Gastroesophageal sphincter (tissue), 4 donors: ENCODE data around the gene ACOXL. TPM values are rescaled to one million over a fixed set of nuclear protein-coding genes. Genes with fewer than 3 reads are reported as not detected.

ENCODE experiments used
- ATAC-seq: fragments of 150-250 bp; one replicate; pipeline ENCODE4 v1.9.1; 2016; ENCODE audit warnings: mild to moderate bottlenecking, moderate library complexity
- H3K27ac ChIP-seq, 4 donors: fragments of 200-600 bp; sonication (generic) in 3 of 4; 1 replicate in 3 of 4; 2 replicates in 1 of 4; pipeline ENCODE4 v1.5.1; 2016 to 2019
- H3K27me3 ChIP-seq: fragments of 200-600 bp; sonication (generic); one replicate; pipeline ENCODE4 v1.5.1; 2019
- H3K36me3 ChIP-seq, 2 donors: fragments of 200-600 bp; sonication (generic); one replicate each; pipeline ENCODE4 v1.5.1; 2019; ENCODE audit warnings: control low read depth in 1 of 2
- H3K4me1 ChIP-seq, 3 donors: fragments of 200-600 bp; sonication (generic); 1 replicate in 2 of 3; 2 replicates in 1 of 3; pipeline ENCODE4 v1.5.1; 2016 to 2019; ENCODE audit warnings: control low read depth in 2 of 3
- H3K4me3 ChIP-seq, 2 donors: fragments of 200-600 bp; sonication (generic); one replicate each; pipeline ENCODE4 v1.5.1; 2019; ENCODE audit warnings: mild to moderate bottlenecking in 1 of 2, moderate library complexity in 1 of 2
- H3K9me3 ChIP-seq, 3 donors: fragments of 200-600 bp; sonication (generic); one replicate each; pipeline ENCODE4 v1.5.1; 2017 to 2019; ENCODE audit warnings: control low read depth in 2 of 3
- CTCF ChIP-seq, 4 experiments: fragments of 200-600 bp in 2 of 4; fragments of 450-650 bp in 2 of 4; sonication (generic) in 1 of 4; IDR thresholded peaks; one replicate each; pipeline ENCODE4 v1.5.1; 2017 to 2019; ENCODE audit warnings: antibody characterized with exemption in 4 of 4, mild to moderate bottlenecking in 2 of 4, moderate library complexity in 2 of 4
- EP300 ChIP-seq: sonication (generic); formaldehyde crosslinking; IDR thresholded peaks from one replicate; pipeline ENCODE4 v1.6.1; 2017; ENCODE audit warnings: antibody characterized with exemption, mild to moderate bottlenecking
- POLR2A ChIP-seq, 2 donors: fragments of 450-650 bp; IDR thresholded peaks; one replicate each; pipeline ENCODE4 v1.6.1; 2017; ENCODE audit warnings: antibody characterized with exemption in 2 of 2, mild to moderate bottlenecking in 2 of 2, moderate library complexity in 1 of 2
- POLR2AphosphoS5 ChIP-seq: sonication (generic); formaldehyde crosslinking; IDR thresholded peaks from one replicate; pipeline ENCODE4 v1.6.1; 2017; ENCODE audit warnings: antibody characterized with exemption
- WGBS, 2 donors: methylation state at CpG; one replicate each; pipeline ENCODE4 v1.1.5; 2018; ENCODE audit warnings: low coverage in 1 of 2; 5-methylcytosine and 5-hydroxymethylcytosine counted together
- total RNA-seq, 4 donors: library from RNA; depleted of rRNA; stranded (reverse); fragments of >200 nt; gene quantifications; one replicate each; pipeline ENCODE4 v1.1.0, GENCODE V29; 2016

The ACOXL gene
- total RNA-seq, 4 donors from 2014 or later, result not detected

- TF ChIP-seq EP300 (no peak), POLR2A (IDR thresholded peaks at IDR 0.05) (no peak), CTCF (IDR thresholded peaks at IDR 0.05) (no peak), POLR2AphosphoS5 (no peak)
- Histone ChIP-seq H3K27me3 (no peaks in the 10 kb centered on the region), H3K36me3 (no peaks in the 10 kb centered on the region), H3K9me3 (peaks cover 0 to 12% (median 0%) of the 10 kb centered on the region in 3 donors), H3K27ac (no peak overlapping the region), H3K4me1 (no peaks in the 10 kb centered on the region), H3K4me3 (no peak overlapping the region)
- no peak for ATAC-seq
- 80 to 92% methylated on average over 3 to 7 of the region's 9 CpGs for WGBS, 2 donors
Observed at GRCh38 chr2:111057721-111058120, 325.3 kb downstream of the ACOXL start.

DNA sequence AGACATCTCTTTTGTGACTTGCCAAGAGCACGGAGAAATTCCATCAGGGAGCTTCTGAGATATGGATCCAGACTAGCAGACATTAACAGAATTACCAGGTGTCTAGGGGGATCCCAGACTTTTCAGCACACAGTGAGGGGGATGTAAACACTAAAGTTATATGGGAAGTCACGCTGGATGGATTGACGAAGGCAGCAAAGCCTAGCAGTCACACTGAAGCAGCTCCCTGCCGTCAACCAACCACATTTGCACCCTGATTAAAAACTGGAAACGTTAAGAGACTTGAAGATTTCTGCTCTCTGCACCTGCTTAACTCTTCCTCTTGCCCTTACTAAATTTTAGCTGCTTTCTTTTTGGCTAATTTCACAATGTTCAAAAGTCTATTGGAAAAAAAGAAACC, 325.9 kb downstream of the ACOXL start:
- H3K4me3 ChIP-seq, result no peak overlapping the region
- no peaks in the 10 kb centered on the region for H3K36me3 ChIP-seq
- no peak for ATAC-seq
- no peaks in the 10 kb centered on the region for H3K4me1 ChIP-seq
- peaks cover 0 to 12% (median 0%) of the 10 kb centered on the region in 3 donors for H3K9me3 ChIP-seq
- WGBS, 2 donors, result 59 to 64% methylated on average over 5 of the region's 5 CpGs
- H3K27me3 ChIP-seq, result no peaks in the 10 kb centered on the region
- TF ChIP-seq POLR2AphosphoS5 (no peak), POLR2A (IDR thresholded peaks at IDR 0.05) (no peak), EP300 (no peak), CTCF (IDR thresholded peaks at IDR 0.05) (no peak)
- no peak overlapping the region for H3K27ac ChIP-seq

GRCh38 chr2:111061191-111061590, 328.8 kb downstream of the ACOXL start:
- Histone ChIP-seq H3K4me1 (no peaks in the 10 kb centered on the region), H3K9me3 (peaks cover 0 to 12% (median 0%) of the 10 kb centered on the region in 3 donors), H3K27me3 (no peaks in the 10 kb centered on the region), H3K27ac (no peak overlapping the region), H3K4me3 (no peak overlapping the region), H3K36me3 (no peaks in the 10 kb centered on the region)
- ATAC-seq, result no peak
- 88 to 90% methylated on average over 1 of the region's 1 CpG for WGBS, 2 donors
- TF ChIP-seq EP300, result no peak
- TF ChIP-seq POLR2A (IDR thresholded peaks at IDR 0.05), result no peak
- TF ChIP-seq CTCF (IDR thresholded peaks at IDR 0.05), result no peak
- TF ChIP-seq POLR2AphosphoS5, result no peak

DNA sequence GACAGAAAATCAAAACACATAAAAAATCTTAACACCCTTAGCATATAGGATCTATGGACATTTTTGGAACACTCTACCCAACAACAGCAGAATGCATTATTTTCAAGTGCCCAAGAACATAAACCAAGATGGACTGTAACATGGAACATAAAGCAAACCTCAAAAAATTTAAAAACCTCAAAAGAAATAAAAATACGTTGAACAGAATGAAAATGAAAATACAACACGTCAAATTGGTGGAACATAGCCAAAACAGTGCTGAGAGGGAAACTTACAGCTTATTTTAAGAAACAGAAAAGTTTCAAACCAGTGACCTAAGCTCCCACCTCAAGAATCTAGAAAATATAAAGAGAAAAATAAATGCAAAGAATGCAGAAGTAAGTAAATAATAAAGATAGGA, 330.0 kb downstream of the ACOXL start:
- Histone ChIP-seq H3K4me3 (no peak overlapping the region), H3K36me3 (no peaks in the 10 kb centered on the region), H3K4me1 (no peaks in the 10 kb centered on the region), H3K27me3 (no peaks in the 10 kb centered on the region), H3K9me3 (peaks cover 0 to 12% (median 0%) of the 10 kb centered on the region in 3 donors), H3K27ac (no peak overlapping the region)
- WGBS, 2 donors, result 6 to 17% methylated on average over 2 of the region's 2 CpGs
- TF ChIP-seq POLR2AphosphoS5 (no peak), EP300 (no peak), CTCF (IDR thresholded peaks at IDR 0.05) (no peak), POLR2A (IDR thresholded peaks at IDR 0.05) (no peak)
- ATAC-seq, result no peak

DNA sequence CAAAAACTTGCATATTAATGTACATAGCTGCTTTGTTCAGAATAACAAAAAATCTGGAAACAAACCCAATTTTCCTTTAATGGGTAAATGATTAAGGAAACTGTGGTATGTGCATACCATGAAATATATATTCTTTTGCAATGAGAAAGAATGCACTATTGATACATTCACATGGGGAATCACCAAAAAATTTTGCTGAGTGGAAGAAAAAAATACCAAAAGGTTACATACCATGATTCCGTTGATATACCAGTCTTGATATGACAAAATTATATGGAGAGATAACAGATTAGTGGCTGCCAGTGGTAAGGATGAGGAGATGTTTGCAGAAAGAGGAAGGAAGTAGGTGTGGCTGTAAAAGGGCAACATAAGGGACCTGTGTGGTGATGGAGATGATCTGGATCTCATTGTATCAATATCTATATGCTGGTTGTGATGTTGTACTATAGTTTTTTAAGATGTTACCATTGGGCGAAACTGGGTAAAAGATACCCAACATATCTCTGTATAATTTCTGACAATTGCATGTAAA, 333.8 kb downstream of the ACOXL start:
- Histone ChIP-seq H3K27ac (no peak overlapping the region), H3K4me3 (no peak overlapping the region), H3K9me3 (no peaks in the 10 kb centered on the region), H3K36me3 (no peaks in the 10 kb centered on the region), H3K4me1 (peaks cover 0 to 2% (median 0%) of the 10 kb centered on the region in 3 donors), H3K27me3 (no peaks in the 10 kb centered on the region)
- no peak for ATAC-seq
- TF ChIP-seq CTCF (IDR thresholded peaks at IDR 0.05), result no peak
- TF ChIP-seq POLR2AphosphoS5, result no peak
- no peak for TF ChIP-seq POLR2A (IDR thresholded peaks at IDR 0.05)
- no peak for TF ChIP-seq EP300
- 67 to 87% methylated on average over 2 of the region's 2 CpGs for WGBS, 2 donors
